Peyer's patch (tissue), 4 donors: ENCODE measurements around the gene GSTA4. TPM values are rescaled to one million over a fixed set of nuclear protein-coding genes. Genes with fewer than 3 reads are reported as not detected.

Source experiments
- DNase-seq, 3 donors: peaks; one replicate each; pipeline ENCODE4 v3.0.0-alpha.2; 2017 to 2019
- H3K27ac ChIP-seq, 4 donors: fragments of 200-600 bp; sonication (generic); one replicate each; pipeline ENCODE4 v1.5.1; 2016 to 2019
- H3K27me3 ChIP-seq, 2 donors: fragments of 200-600 bp; sonication (generic); one replicate each; pipeline ENCODE4 v1.5.1; 2019
- H3K36me3 ChIP-seq, 3 donors: fragments of 200-600 bp; sonication (generic); one replicate each; pipeline ENCODE4 v1.5.1; 2016 to 2019
- H3K4me1 ChIP-seq, 4 donors: fragments of 200-600 bp; sonication (generic); one replicate each; pipeline ENCODE4 v1.5.1; 2016 to 2019
- H3K4me3 ChIP-seq, 4 donors: fragments of 200-600 bp; sonication (generic); 1 replicate in 3 of 4; 2 replicates in 1 of 4; pipeline ENCODE4 v1.5.1; 2016 to 2019; ENCODE audit warnings: mild to moderate bottlenecking in 1 of 4
- H3K9me3 ChIP-seq, 4 donors: fragments of 200-600 bp; sonication (generic); one replicate each; pipeline ENCODE4 v1.5.1; 2016 to 2019; ENCODE audit warnings: mild to moderate bottlenecking in 1 of 4
- CTCF ChIP-seq, 6 experiments: fragments of 450-650 bp in 4 of 6; fragments of 200-600 bp in 2 of 6; sonication (generic) in 1 of 6; IDR thresholded peaks; one replicate each; pipeline ENCODE4 v1.5.1; 2017 to 2019; ENCODE audit warnings: antibody characterized with exemption in 6 of 6, mild to moderate bottlenecking in 3 of 6, moderate library complexity in 1 of 6
- POLR2A ChIP-seq, 2 donors: fragments of 450-650 bp; IDR thresholded peaks; one replicate each; pipeline ENCODE4 v1.5.1; 2017; ENCODE audit warnings: antibody characterized with exemption in 2 of 2, mild to moderate bottlenecking in 2 of 2, moderate library complexity in 2 of 2
- total RNA-seq, 4 donors: library from RNA; depleted of rRNA; stranded (reverse); fragments of >200 nt; gene quantifications; one replicate each; pipeline ENCODE4 v1.1.0, GENCODE V29; 2016

The GSTA4 gene
- total RNA-seq, 4 donors from 2014 or later = 13.9 to 17.9 (median 15.0) TPM

GRCh38 chr6:53032849-53033248 lies 37.8 kb upstream of the GSTA4 start:
- DNase-seq = no peak
- TF ChIP-seq CTCF (IDR thresholded peaks at IDR 0.05) (no peak), POLR2A (IDR thresholded peaks at IDR 0.05) (no peak)
- Histone ChIP-seq H3K27ac (peak overlapping the region in 2 of 4 donors; percentile 2 to 62), H3K4me3 (no peak overlapping the region), H3K9me3 (no peaks in the 10 kb centered on the region), H3K4me1 (no peaks in the 10 kb centered on the region), H3K36me3 (peaks cover 0 to 62% (median 0%) of the 10 kb centered on the region in 3 donors), H3K27me3 (no peaks in the 10 kb centered on the region)

- TF ChIP-seq POLR2A (IDR thresholded peaks at IDR 0.05) (no peak), CTCF (IDR thresholded peaks at IDR 0.05) (no peak)
- Histone ChIP-seq H3K36me3 (peaks cover 0 to 64% (median 0%) of the 10 kb centered on the region in 3 donors), H3K4me3 (no peak overlapping the region)
These were observed 36.2 kb upstream of the GSTA4 start for GRCh38 chr6:53031281-53031680.

GRCh38 chr6:53029761-53030160 lies 34.7 kb upstream of the GSTA4 start:
- Histone ChIP-seq H3K27me3 (no peaks in the 10 kb centered on the region), H3K4me3 (no peak overlapping the region), H3K4me1 (no peaks in the 10 kb centered on the region), H3K27ac (no peak overlapping the region), H3K9me3 (no peaks in the 10 kb centered on the region), H3K36me3 (peaks cover 0 to 71% (median 0%) of the 10 kb centered on the region in 3 donors)
- TF ChIP-seq POLR2A (IDR thresholded peaks at IDR 0.05) (no peak), CTCF (IDR thresholded peaks at IDR 0.05) (no peak)
- DNase-seq = no peak

More at GRCh38 chr6:53031281-53031680, 36.2 kb upstream of the GSTA4 start:
- no peaks in the 10 kb centered on the region for H3K27me3 ChIP-seq
- H3K27ac ChIP-seq = no peak overlapping the region
- DNase-seq = no peak
- H3K4me1 ChIP-seq = no peaks in the 10 kb centered on the region
- no peaks in the 10 kb centered on the region for H3K9me3 ChIP-seq

GRCh38 chr6:53029257-53029656 lies 34.2 kb upstream of the GSTA4 start:
- H3K9me3 ChIP-seq = no peaks in the 10 kb centered on the region
- no peaks in the 10 kb centered on the region for H3K4me1 ChIP-seq
- no peaks in the 10 kb centered on the region for H3K27me3 ChIP-seq
- H3K4me3 ChIP-seq = no peak overlapping the region
- no peak for DNase-seq
- H3K36me3 ChIP-seq = peaks cover 0 to 66% (median 0%) of the 10 kb centered on the region in 3 donors
- H3K27ac ChIP-seq = no peak overlapping the region
- TF ChIP-seq POLR2A (IDR thresholded peaks at IDR 0.05) (no peak), CTCF (IDR thresholded peaks at IDR 0.05) (no peak)

GRCh38 chr6:53028467-53028866 lies 33.4 kb upstream of the GSTA4 start:
- Histone ChIP-seq H3K4me3 (no peak overlapping the region), H3K27ac (no peak overlapping the region), H3K36me3 (peaks cover 0 to 60% (median 0%) of the 10 kb centered on the region in 3 donors), H3K27me3 (no peaks in the 10 kb centered on the region), H3K9me3 (no peaks in the 10 kb centered on the region), H3K4me1 (no peaks in the 10 kb centered on the region)
- TF ChIP-seq POLR2A (IDR thresholded peaks at IDR 0.05) (no peak), CTCF (IDR thresholded peaks at IDR 0.05) (no peak)
- no peak for DNase-seq
